Lower leg skin (tissue), 4 donors: ENCODE data around the gene HPN. TPM values are rescaled to one million over a fixed set of nuclear protein-coding genes. Genes with fewer than 3 reads are reported as not detected.

ENCODE experiments used
- DNase-seq, 2 donors: peaks; one replicate each; pipeline ENCODE4 v3.0.0-alpha.2; 2019; ENCODE audit warnings: low spot score in 2 of 2
- H3K4me3 ChIP-seq: fragments of 200-600 bp; sonication (generic); 2 replicates; pipeline ENCODE4 v1.5.1; 2017; ENCODE audit warnings: mild to moderate bottlenecking, low read depth; ENCODE audit not compliant: poor library complexity, severe bottlenecking
- POLR2A ChIP-seq, 2 donors: fragments of 450-650 bp; IDR thresholded peaks; one replicate each; pipeline ENCODE4 v1.6.1; 2016 to 2017; ENCODE audit warnings: antibody characterized with exemption in 2 of 2, mild to moderate bottlenecking in 1 of 2, moderate library complexity in 1 of 2
- WGBS, 2 donors: methylation state at CpG; one replicate each; pipeline ENCODE4 v1.1.5; 2018; 5-methylcytosine and 5-hydroxymethylcytosine counted together
- intact Hi-C: fragments of 100-400 bp; cut with DNase I; formaldehyde crosslinking; loops from one replicate; pipeline ENCODE4 v1.15.0; 2023; ENCODE audit warnings: low total_unique reads
- total RNA-seq, 4 donors: library from RNA; depleted of rRNA; stranded (reverse); fragments of >200 nt; gene quantifications; one replicate each; pipeline ENCODE4 v1.1.0, GENCODE V29; 2016
- TF ChIP-seq, protein P1 (sequence below), 3 donors: fragments of 450-650 bp; IDR thresholded peaks; one replicate each; pipeline ENCODE4 v1.5.1; 2016; ENCODE audit warnings: antibody characterized with exemption in 3 of 3, mild to moderate bottlenecking in 3 of 3, moderate library complexity in 2 of 3

HPN gene
- total RNA-seq, 4 donors from 2014 or later: 0.45 to 2.0 (median 1.3) TPM; not detected in 1

DNA sequence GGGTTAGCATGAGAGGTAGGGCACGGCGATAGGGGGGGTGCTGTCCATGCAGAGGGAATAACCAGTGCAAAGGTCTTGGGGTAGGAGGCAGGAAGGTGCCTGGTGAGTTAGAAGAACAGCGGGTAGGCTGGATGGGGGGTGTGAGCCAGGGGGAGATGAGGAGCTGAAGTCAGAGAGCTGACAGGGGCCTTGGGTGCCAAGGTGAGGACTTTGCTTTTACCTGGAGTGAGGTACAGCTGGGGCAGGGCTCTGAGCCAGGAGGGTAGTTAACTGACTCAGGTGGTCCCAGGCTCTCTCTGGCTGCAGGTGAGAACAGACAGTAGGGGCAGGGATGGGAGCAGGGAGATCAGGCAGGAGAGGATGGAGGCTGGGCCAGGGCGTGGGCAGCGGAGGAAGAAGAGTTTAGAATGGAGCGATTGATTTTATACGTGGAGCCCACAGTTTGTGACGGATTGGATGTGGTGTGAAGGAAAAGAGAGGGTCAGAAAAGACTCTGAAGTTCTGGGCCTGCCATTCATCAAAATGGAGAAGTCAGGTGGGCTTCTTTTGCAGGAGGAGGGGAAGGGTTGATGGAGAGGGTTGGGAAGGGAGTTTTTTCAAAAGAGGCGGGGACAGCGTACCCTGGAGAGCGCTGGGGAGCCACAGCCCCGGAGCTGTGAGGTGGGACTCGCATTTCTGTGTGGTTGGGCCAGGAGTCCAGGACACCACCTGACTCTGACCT, 42.6 kb upstream of the HPN start:
- H3K4me3 ChIP-seq: peak overlapping the region; percentile 67
- intact Hi-C loops: no loop called here
- DNase-seq: no peak
- 57 to 61% methylated on average over 13 of the region's 13 CpGs for WGBS, 2 donors
- TF ChIP-seq POLR2A (IDR thresholded peaks at IDR 0.05): no peak
- TF ChIP-seq, protein P1, sequence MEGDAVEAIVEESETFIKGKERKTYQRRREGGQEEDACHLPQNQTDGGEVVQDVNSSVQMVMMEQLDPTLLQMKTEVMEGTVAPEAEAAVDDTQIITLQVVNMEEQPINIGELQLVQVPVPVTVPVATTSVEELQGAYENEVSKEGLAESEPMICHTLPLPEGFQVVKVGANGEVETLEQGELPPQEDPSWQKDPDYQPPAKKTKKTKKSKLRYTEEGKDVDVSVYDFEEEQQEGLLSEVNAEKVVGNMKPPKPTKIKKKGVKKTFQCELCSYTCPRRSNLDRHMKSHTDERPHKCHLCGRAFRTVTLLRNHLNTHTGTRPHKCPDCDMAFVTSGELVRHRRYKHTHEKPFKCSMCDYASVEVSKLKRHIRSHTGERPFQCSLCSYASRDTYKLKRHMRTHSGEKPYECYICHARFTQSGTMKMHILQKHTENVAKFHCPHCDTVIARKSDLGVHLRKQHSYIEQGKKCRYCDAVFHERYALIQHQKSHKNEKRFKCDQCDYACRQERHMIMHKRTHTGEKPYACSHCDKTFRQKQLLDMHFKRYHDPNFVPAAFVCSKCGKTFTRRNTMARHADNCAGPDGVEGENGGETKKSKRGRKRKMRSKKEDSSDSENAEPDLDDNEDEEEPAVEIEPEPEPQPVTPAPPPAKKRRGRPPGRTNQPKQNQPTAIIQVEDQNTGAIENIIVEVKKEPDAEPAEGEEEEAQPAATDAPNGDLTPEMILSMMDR (IDR thresholded peaks at IDR 0.05): no peak

DNA sequence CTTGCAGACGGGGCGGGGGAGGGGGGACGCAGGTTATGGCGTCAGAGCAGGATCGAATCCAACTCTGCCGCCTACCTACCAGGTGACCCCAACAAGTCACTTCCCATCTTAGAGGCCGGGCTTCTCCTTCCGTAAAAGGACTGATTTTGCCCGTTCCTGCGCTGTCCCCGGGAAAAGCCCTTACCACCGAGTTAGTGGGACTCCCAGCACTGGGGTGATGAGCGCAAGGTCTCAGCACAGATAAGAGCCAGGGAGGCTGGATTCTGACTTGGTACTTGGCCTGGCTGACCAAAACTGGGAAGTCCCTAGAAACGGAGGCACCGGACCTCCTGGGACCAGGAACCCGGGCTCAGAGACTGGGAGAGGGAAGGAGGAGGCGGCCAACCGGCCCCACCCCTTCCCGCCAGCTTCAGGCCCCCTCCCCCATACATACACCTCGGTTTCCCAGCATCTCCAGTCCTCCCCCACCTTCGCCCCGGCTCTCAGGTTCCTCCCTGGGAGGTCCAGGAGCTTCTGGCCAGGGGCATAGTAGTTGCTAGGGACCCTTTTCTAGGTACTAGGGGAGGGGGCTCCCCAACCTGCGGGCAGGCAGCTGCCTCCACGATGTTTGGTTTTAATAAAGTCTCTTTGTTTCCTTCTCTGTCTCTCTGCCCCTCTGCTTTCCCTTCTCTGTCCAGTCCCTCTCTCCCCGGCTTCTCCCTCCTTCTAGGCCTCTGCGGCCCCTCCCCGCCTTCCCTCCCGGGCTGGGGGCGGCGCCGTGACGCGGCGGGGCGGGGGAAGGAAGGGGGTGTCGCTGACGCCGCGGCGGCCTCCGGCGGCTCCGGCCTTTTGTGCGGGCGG, 41.8 kb upstream of the HPN start, which contains the start of gene GRAMD1A:
TSS of gene GRAMD1A (plus strand) at position 826 of the 840 bp plus-strand sequence. CDS start 156 bp downstream, outside the sequence.
- peak; percentile 76 to 96 for DNase-seq
- intact Hi-C loops: no loop called here
- peak within 1 kb of the TSS; percentile 67 for H3K4me3 ChIP-seq
- 1 to 2% methylated on average over 41 of the region's 45 CpGs for WGBS, 2 donors
- TF ChIP-seq, protein P1 (IDR thresholded peaks at IDR 0.05): no peak
- no peak for TF ChIP-seq POLR2A (IDR thresholded peaks at IDR 0.05)

- TF ChIP-seq, protein P1 (IDR thresholded peaks at IDR 0.05): no peak
- no peak for TF ChIP-seq POLR2A (IDR thresholded peaks at IDR 0.05)
- intact Hi-C loops: no loop called here
- no peak for DNase-seq
- WGBS, 2 donors: 0 to 1% methylated on average over 5 to 22 of the region's 37 CpGs
- peak overlapping the region; percentile 67 for H3K4me3 ChIP-seq
These were observed 41.2 kb upstream of the HPN start for GRCh38 chr19:35000338-35000646.

GRCh38 chr19:35000647-35001501, 40.6 kb upstream of the HPN start:
- intact Hi-C loops: no loop called here
- TF ChIP-seq, protein P1 (IDR thresholded peaks at IDR 0.05): no peak
- TF ChIP-seq POLR2A (IDR thresholded peaks at IDR 0.05): no peak
- peak overlapping the region; percentile 67 for H3K4me3 ChIP-seq
- no peak for DNase-seq
- 5% methylated on average over 21 to 29 of the region's 46 CpGs for WGBS, 2 donors

DNA sequence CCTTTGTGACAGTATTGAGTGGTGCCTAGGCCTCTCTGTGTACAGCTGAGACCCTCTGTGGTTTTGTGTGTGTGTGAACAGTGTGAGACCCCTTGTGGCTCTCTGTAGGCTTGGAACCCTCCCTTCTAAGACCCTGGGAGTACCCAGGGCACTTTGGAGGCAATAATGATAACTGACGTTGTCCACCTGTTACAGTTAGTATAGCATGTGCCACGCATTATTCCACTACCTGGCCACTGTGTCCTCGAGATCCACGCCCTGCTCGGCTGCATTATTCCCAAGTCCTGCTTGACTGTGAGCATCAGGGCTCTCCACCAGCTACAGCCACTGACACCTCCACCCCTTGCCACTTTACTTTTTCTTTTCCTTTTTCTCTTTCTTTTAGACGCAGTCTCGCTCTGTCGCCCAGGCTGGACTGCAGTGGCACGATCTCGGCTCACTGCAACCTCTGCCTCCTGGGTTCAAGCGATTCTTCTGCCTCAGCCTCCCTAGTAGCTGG, 39.4 kb upstream of the HPN start:
- no peak overlapping the region for H3K4me3 ChIP-seq
- WGBS, 2 donors: 93 to 96% methylated on average over 11 of the region's 11 CpGs
- TF ChIP-seq, protein P1 (IDR thresholded peaks at IDR 0.05): no peak
- no peak for TF ChIP-seq POLR2A (IDR thresholded peaks at IDR 0.05)
- intact Hi-C loops: no loop called here
- no peak for DNase-seq
